ENCODE data around the gene TENM3. TPM values are rescaled to one million over a fixed set of nuclear protein-coding genes. Genes with fewer than 3 reads are reported as not detected.

Gene TENM3
- total and polyA plus RNA-seq, 2 donors from 2014 or later, result 0.58 to 6.8 TPM

DNA sequence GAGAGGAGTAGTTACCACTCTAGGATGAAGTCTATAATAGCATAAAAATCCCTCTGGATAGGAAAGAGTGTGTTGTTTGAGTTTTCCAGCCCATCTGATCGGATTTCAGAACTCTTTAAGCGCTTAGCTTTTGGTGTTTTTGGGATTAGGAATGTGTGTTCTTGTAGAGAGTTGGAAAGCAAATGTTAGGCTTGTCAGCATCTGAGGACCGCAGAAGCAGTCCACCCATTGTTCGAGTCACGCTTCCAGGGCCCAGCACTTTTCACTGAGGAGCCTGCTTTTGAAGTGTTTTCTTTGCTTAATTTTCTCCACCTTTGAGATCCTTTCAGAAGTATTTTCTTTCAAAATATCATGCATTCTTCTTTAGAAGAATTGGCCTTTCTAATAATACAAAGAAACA is 306.2 kb downstream of the TENM3 start:
- Histone ChIP-seq H3K27ac (ENCODE audit: low read depth in 2 of 2, low read length in 2 of 2) (no peak overlapping the region), H3K4me3 (ENCODE audit: low read length in 3 of 3) (no peak overlapping the region), H3K36me3 (ENCODE audit: control insufficient read depth in 2 of 3, insufficient read depth in 3 of 3, low read length in 3 of 3) (no peaks in the 10 kb centered on the region), H3K27me3 (ENCODE audit: control insufficient read depth, insufficient read depth, low read length) (no peaks in the 10 kb centered on the region), H3K9ac (ENCODE audit: low read length in 3 of 3) (no peak overlapping the region), H3K4me1 (ENCODE audit: control insufficient read depth in 2 of 3, insufficient read depth in 2 of 3, low read depth in 1 of 3, low read length in 3 of 3) (no peaks in the 10 kb centered on the region), H3K9me3 (ENCODE audit: control insufficient read depth in 2 of 3, insufficient read depth in 1 of 3, low read length in 3 of 3) (no peaks in the 10 kb centered on the region)
- DNase-seq, result no peak
- no peak for FAIRE-seq
- TF ChIP-seq, protein P1, sequence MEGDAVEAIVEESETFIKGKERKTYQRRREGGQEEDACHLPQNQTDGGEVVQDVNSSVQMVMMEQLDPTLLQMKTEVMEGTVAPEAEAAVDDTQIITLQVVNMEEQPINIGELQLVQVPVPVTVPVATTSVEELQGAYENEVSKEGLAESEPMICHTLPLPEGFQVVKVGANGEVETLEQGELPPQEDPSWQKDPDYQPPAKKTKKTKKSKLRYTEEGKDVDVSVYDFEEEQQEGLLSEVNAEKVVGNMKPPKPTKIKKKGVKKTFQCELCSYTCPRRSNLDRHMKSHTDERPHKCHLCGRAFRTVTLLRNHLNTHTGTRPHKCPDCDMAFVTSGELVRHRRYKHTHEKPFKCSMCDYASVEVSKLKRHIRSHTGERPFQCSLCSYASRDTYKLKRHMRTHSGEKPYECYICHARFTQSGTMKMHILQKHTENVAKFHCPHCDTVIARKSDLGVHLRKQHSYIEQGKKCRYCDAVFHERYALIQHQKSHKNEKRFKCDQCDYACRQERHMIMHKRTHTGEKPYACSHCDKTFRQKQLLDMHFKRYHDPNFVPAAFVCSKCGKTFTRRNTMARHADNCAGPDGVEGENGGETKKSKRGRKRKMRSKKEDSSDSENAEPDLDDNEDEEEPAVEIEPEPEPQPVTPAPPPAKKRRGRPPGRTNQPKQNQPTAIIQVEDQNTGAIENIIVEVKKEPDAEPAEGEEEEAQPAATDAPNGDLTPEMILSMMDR (IDR thresholded peaks at IDR 0.05; ENCODE audit: borderline replicate concordance, extremely low read depth, insufficient read depth), result no peak
- intact Hi-C loops (cut with DNase I), result no loop called here

DNA sequence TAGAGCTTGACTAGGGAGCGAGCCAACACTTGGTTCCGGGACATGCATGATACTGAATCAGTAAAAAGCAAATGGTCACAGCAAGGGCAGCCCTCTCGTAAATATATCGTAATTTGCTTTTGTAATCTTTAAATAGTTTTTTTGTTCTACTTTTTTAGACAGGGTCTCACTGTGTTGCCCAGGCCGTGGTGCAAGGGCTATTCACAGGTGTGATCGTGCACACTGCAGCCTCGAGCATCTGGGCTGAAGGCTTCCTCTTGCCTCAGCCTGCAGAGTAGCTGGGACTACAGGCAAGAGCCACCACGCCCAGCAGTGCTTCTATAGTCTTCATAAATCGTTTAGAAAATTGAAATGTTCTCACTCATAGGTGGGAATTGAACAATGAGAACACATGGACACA is 309.7 kb downstream of the TENM3 start:
- intact Hi-C loops (cut with DNase I), result no loop called here
- H3K27me3 ChIP-seq (ENCODE audit: control insufficient read depth, insufficient read depth, low read length), result no peaks in the 10 kb centered on the region
- no peaks in the 10 kb centered on the region for H3K4me1 ChIP-seq (ENCODE audit: control insufficient read depth in 2 of 3, insufficient read depth in 2 of 3, low read depth in 1 of 3, low read length in 3 of 3)
- no peak overlapping the region for H3K9ac ChIP-seq (ENCODE audit: low read length in 3 of 3)
- TF ChIP-seq, protein P1 (IDR thresholded peaks at IDR 0.05; ENCODE audit: borderline replicate concordance, extremely low read depth, insufficient read depth), result no peak
- DNase-seq, result no peak
- H3K36me3 ChIP-seq (ENCODE audit: control insufficient read depth in 2 of 3, insufficient read depth in 3 of 3, low read length in 3 of 3), result no peaks in the 10 kb centered on the region
- no peak for FAIRE-seq
- H3K9me3 ChIP-seq (ENCODE audit: control insufficient read depth in 2 of 3, insufficient read depth in 1 of 3, low read length in 3 of 3), result no peaks in the 10 kb centered on the region
- H3K4me3 ChIP-seq (ENCODE audit: low read length in 3 of 3), result no peak overlapping the region
- no peak overlapping the region for H3K27ac ChIP-seq (ENCODE audit: low read depth in 2 of 2, low read length in 2 of 2)

DNA sequence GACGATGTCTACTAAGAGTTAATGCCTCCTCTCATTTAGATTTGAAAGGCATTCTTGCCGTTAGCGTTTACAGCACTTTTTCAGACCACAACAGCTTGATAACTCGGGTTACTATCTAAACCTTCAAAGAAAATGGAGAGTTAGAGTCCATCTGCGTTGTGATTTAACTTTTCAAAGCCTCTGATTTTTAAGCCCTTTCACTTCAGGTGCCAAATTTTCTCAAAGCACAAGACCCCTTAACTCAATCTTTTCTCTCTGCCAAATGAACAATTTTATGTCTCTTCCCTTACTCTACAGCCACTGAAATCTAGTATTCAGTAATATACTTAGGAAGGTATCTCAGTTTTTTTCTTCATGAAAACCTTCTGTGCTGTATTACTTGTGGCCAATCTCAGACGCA is 310.5 kb downstream of the TENM3 start:
- no peaks in the 10 kb centered on the region for H3K36me3 ChIP-seq (ENCODE audit: control insufficient read depth in 2 of 3, insufficient read depth in 3 of 3, low read length in 3 of 3)
- H3K27ac ChIP-seq (ENCODE audit: low read depth in 2 of 2, low read length in 2 of 2), result no peak overlapping the region
- TF ChIP-seq, protein P1 (IDR thresholded peaks at IDR 0.05; ENCODE audit: borderline replicate concordance, extremely low read depth, insufficient read depth), result no peak
- no peak for FAIRE-seq
- H3K4me1 ChIP-seq (ENCODE audit: control insufficient read depth in 2 of 3, insufficient read depth in 2 of 3, low read depth in 1 of 3, low read length in 3 of 3), result no peaks in the 10 kb centered on the region
- H3K9me3 ChIP-seq (ENCODE audit: control insufficient read depth in 2 of 3, insufficient read depth in 1 of 3, low read length in 3 of 3), result no peaks in the 10 kb centered on the region
- no peaks in the 10 kb centered on the region for H3K27me3 ChIP-seq (ENCODE audit: control insufficient read depth, insufficient read depth, low read length)
- H3K4me3 ChIP-seq (ENCODE audit: low read length in 3 of 3), result peak overlapping the region in 2 of 3 donors; percentile 1 to 40
- H3K9ac ChIP-seq (ENCODE audit: low read length in 3 of 3), result no peak overlapping the region
- intact Hi-C loops (cut with DNase I), result no loop called here
- peak in 2 of 5 donors; percentile 28 to 36 for DNase-seq

DNA sequence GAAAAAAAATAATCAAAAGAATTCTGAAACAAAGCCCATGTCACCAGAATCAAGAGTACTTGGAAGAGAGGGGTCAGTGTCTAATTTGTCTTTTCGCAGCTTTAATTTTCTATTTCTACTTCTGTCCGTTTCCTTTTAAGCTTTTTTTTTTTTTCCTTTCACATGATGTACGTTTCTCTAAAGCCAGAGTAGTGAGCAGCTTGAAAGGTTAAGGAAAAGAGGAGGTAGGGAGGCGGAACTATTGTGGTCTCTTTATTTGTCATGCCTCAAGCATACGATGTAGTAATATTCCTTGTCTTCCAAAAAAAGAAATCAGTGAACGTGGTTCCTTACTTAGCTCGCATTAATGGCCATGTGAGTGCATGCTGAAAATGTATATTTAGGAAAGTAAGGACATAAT is 311.5 kb downstream of the TENM3 start:
- no peak for DNase-seq

More for the DNA sequence above, 311.5 kb downstream of the TENM3 start:
- Histone ChIP-seq H3K9me3 (ENCODE audit: control insufficient read depth in 2 of 3, insufficient read depth in 1 of 3, low read length in 3 of 3) (no peaks in the 10 kb centered on the region), H3K4me1 (ENCODE audit: control insufficient read depth in 2 of 3, insufficient read depth in 2 of 3, low read depth in 1 of 3, low read length in 3 of 3) (no peaks in the 10 kb centered on the region), H3K9ac (ENCODE audit: low read length in 3 of 3) (no peak overlapping the region), H3K27me3 (ENCODE audit: control insufficient read depth, insufficient read depth, low read length) (no peaks in the 10 kb centered on the region), H3K27ac (ENCODE audit: low read depth in 2 of 2, low read length in 2 of 2) (no peak overlapping the region), H3K36me3 (ENCODE audit: control insufficient read depth in 2 of 3, insufficient read depth in 3 of 3, low read length in 3 of 3) (no peaks in the 10 kb centered on the region), H3K4me3 (ENCODE audit: low read length in 3 of 3) (peak overlapping the region in 1 of 3 donors; percentile 40)
- intact Hi-C loops (cut with DNase I), result no loop called here
- FAIRE-seq, result no peak
- TF ChIP-seq, protein P1 (IDR thresholded peaks at IDR 0.05; ENCODE audit: borderline replicate concordance, extremely low read depth, insufficient read depth), result no peak
